Retina (tissue), 1 donor: ENCODE data around the gene MT1M.

ENCODE experiments used
- DNase-seq: peaks from one replicate; pipeline ENCODE4 v3.0.0-alpha.2; 2016

Gene MT1M

DNA sequence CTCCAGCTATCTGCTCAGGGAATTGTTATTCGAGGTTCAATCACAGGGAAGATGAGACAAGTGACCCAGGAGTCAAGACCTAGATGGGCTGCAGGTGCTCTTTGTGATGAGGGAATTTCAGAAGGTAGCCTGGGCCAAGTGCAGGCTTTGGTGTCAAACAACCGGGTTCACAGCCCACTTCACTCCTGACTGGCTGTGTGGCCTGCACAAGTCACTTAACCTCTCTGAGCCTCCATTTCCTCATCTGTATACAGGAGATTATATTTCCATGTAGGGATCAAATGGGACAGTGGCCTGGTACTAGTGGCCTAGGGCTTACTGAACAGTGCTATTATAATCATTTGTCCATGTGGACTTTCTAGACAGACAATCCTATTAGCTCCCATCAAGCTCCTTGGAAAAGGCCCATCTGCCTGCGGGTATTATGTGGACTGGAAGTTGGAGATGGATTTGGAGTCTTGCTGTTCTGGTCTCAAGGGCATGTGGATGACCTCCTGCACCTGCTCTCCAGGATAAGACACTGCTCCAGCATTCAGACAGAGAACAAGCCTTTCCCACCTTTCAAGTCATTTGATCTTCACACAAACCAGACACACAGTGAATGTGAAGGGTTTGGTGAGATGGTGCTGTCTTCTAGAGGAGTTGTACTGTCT is 46.7 kb downstream of the MT1M start:
- DNase-seq = no peak

DNA sequence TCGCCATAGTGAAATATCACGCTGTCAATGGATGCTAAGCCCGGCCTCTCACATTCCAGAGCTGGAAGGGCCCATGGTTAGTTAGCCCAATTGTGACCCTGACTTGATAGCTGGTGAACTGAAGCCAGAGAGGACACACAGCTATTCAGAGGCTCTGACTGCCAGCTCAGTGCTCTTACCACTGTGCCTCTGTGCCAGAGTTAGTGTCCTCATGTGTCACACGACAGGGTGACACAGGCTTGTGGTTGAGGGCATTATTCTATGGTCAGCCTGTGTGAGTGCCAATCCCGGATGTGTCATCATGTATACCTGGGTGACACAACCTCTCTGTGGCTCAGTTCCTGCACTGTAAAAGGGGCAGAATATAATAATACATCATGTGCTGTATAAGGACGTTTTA is 47.4 kb downstream of the MT1M start:
- no peak for DNase-seq

DNA sequence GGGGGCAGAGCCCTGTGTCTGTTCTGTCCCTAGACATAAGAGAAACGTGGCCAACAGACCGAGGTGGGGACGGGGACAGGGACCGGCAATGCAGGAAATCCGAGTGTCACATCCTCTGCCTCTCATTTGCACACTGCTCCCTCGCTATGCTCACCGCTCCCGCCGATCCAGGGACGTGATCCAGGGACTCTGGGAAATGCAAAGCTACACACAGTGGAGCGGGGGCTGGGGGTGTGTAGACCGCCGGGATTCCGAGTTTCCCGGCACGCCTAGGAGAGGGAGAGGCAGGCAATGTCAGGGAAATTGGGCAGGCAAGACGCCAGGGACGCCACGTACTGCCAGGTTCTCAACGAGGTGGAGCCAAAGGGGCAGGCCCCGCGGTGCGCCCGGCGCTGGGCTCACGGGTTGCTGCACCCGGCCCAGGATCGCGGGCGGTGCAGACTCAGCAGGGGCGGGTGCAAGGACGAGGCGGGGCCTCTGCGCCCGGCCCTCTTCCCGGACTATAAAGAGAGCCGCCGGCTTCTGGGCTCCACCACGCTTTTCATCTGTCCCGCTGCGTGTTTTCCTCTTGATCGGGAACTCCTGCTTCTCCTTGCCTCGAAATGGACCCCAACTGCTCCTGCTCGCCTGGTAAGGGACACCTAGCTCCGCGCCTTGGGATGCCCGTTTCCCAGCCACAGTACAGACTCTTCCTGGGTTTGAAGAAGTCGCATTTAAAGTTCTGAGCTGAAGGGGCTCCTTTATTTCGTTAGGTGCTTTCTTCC is 49.7 kb downstream of the MT1M start, which contains the start of gene MT1X:
TSS of gene MT1X (plus strand) at position 532 of the 764 bp plus-strand sequence. CDS start at position 603, 71 bp downstream.
- DNase-seq = peak; percentile 91

DNA sequence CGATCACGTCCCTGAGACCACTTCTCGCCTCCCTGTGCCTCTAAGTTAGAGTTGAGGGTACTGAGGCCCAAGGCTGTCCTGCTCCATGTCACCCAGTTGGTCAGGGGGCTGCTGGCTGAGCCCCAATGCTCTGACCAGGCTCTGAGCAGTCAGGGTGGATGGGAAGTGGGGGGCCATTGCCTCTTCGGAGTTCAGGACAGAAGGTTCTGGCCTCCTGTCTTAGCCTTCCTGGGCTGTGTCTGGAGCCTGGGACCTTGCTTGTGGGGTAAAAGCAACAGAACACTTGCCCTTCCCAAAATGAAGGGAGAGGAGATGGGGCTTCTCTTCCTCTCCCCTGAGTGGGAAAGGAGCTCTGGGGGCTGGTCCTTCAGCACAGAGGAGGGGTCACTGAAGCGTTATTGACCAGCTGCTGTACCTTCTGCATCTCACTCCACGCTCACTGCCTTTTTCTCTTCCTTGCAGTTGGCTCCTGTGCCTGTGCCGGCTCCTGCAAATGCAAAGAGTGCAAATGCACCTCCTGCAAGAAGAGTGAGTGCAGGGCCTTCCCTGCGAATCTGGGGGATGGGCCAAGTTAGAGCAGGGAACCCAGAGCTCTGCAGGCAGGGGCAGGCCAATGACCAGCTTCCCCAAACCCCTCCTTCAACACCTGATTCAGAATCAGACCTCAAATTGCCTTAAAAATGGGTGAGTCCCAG is 50.4 kb downstream of the MT1M start:
- DNase-seq = no peak
